Measurements from ENCODE around the gene NALCN.

GRCh38 chr13:101013245-101013644, 403.1 kb downstream of the NALCN start:
- TF ChIP-seq POLR2A (IDR thresholded peaks at IDR 0.05; ENCODE audit: control extremely low read depth in 1 of 2, low read depth in 2 of 2, low read length in 2 of 2) (no peak), EP300 (IDR thresholded peaks at IDR 0.05; ENCODE audit: borderline replicate concordance in 1 of 2, low read depth in 2 of 2, low read length in 2 of 2) (no peak), ZNF274 (IDR thresholded peaks at IDR 0.05; ENCODE audit: borderline replicate concordance, extremely low read depth, low read length) (no peak), POLR2AphosphoS5 (IDR thresholded peaks at IDR 0.05; ENCODE audit: low read depth, low read length) (no peak), GTF2F1 (IDR thresholded peaks at IDR 0.05; ENCODE audit: borderline replicate concordance, low read depth, low read length) (no peak), SP1 (IDR thresholded peaks at IDR 0.05; ENCODE audit: low read depth, low read length) (no peak), ATF3 (IDR thresholded peaks at IDR 0.05; ENCODE audit: insufficient read depth, low read depth, low read length) (no peak), CREB1 (IDR thresholded peaks at IDR 0.05) (no peak), GABPA (IDR thresholded peaks at IDR 0.05; ENCODE audit: borderline replicate concordance, insufficient read depth, low read length) (no peak)

All from H1 (cell line).